AG08395 (cell line): Measurements from ENCODE around the gene DAG1.

Source experiments
- DNase-seq: peaks from one replicate; pipeline ENCODE4 v3.0.0; 2012; ENCODE audit warnings: mixed read lengths, low spot score

Gene DAG1

DNA sequence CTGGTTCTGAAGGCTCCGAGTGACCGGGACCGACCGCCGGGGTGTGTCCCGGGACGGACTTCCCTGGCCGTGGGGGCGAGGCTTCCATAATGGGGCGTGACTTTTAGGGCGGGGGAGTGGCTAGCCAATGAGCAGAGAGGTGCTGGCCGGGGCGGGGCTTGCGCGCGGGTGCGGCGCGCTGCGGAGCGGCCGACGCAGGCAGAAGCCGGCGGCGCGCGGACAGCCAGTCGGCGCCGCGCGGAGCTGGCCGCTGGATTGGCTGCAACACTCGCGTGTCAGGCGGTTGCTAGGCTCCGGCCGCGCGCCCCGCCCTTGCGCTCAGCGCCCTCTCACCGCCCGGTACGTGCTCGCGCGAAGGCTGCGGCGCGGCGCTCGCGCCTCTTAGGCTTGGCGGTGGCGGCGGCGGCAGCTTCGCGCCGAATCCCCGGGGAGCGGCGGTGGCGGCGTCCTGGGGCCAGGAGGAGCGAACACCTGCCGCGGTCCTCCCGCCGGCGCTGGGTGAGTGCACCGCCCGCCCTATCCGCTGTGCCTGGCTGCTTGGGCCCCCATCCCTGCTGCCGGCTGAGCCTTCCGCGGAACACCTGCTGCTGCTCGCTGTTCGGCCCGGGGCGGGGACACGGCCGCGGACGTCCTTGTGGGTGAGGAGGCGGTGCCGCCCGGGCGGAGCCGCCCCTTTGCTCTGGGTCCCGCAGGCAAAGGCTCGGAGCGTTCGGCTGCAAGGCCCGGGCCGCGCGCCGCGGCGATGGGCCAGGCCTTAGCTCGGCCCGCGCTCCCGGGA, at the start of gene DAG1:
Gene DAG1 (plus strand): TSS at position 332 of the 778 bp plus-strand sequence. CDS start 40,268 bp downstream, outside the sequence.
- peak; percentile 97 for DNase-seq

DNA sequence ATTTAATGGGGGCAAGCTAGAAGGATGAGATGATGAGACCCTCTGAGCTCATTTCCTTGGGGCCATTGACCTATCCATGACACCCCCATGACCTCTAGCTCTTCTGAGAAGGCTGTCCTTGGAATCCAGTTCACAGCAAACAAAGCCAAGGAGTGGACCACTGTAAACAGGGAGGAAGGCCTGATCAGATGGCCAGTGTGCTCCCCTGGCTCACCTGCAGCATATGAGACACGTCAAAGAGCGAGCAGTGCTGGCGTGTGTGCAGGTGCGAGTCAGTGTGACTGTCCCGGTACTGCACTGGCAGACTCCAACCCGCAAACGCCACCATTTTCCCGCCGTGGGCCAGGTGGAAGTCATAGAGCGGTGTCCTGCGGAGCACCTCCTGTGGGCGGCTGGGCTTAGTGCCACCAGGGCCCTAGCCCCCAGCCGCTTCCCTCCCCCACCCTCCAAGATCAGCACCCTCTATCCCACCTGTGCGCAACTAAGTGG, 48.1 kb upstream of the DAG1 start:
- no peak for DNase-seq

DNA sequence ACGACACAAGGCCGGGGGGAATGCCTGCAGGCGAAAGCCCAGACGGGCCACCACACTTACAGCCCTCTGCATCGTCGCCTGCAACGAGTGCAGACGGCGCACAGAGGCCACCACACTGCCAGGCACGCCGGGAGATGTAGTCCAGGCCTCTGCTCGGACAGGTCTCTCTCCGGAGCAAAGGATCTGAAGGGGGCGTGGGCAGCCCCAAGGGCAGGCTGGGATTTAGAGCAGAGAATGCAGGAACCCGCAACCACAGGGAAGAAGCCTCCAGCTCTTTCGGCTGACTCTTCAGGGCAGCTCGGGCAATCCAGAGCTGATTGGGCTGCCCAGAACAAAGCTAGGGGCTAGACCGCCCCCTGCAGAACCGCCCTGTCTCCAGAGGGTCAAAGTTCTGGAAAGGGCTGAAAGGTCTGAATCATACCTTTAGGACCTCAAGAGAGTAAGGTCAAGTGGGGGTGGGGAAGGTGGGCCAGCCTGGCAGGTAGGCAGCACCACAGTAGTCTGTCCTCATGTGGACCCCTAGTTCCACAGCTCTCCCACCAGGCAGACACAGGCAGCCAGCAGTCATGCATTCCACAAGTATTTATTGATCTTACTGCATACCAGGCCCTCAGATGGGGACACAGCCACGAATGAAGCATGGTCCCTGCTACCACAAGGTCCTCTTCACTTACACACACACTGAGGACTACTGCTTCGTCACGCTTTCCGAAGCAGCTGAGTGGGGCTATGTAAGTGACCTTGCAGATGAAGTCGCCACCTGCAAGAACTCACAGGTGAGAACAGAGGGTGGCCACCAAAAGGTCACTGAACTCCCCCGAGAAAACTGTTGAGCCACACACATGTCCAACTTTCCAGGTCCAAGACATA, 47.5 kb upstream of the DAG1 start, which contains the start of gene AMT:
Gene AMT (minus strand): TSS at position 95 of the 870 bp plus-strand sequence. CDS start 23 bp downstream, at position 72.
- no peak for DNase-seq

DNA sequence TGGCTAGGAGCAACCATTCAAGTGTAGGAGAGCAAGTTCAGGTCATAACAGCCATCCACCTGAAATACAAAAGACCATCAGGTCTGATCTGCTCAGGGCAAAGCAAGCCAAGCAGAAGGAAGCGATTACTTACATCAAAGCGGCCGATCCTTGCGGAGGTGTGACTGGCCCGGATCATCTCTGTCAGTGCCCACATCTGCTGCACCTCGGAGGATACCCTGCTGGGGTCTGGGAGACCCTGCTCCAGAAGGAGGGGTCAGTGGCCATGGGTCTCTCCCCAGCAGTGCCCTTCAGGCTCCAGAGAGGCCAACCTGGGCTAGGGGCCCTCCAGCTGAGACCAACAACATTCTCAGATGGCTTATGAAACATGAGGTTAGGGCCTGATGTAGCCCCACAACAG, 45.3 kb upstream of the DAG1 start:
- no peak for DNase-seq

DNA sequence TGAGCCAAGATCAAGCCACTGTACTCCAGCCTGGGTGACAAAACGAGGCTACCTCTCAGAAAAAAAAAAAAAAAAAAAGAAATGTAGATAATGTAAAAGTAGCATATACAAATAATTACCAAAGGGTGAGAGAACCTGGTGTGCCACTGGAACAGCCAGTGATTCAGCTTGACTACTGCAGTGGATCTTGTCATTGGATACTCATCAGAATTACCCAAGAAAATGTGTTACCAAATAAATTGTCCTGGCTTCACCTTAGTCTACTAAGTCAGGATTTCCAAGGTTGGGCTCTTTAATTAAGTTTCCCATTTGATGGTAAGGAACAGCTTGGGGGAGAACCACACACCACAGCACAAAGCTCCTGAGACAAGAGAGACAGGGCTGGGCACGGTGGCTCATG, 42.5 kb upstream of the DAG1 start:
- DNase-seq = no peak

DNA sequence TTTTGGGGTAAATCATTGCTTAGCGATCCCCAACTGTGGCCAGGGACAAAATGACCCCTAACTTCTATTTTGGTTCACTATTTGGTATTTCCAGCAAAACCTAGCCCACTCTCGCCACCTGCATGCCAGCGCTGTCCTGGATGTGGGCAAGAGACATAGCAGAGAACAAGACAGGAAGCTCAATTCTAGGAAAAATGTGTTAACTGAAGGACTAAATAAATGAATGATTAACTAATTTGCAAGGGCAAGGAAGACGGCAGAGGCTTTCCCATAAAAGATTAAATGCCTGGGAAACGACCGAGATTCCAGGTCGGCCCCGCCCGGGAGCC, 41.4 kb upstream of the DAG1 start:
- no peak for DNase-seq

DNA sequence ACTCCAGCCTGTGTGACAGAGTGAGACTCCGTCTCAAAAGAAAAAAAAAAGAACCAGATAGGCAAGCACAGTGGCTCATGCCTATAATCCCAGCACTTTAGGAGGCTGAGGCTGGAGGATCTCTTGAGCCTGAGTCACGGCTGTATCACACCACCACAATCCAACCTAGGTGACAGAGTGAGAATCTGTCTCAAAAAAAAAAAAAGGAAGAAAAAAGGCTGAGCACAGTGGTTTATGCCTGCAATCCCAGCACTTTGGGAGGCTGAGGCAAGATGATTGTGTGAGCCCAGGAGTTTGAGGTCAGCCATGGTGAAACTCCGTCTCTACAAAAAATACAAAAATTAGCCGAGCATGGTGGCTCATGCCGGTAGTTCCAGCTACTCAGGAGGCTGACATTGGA, 35.3 kb upstream of the DAG1 start:
- DNase-seq = no peak

DNA sequence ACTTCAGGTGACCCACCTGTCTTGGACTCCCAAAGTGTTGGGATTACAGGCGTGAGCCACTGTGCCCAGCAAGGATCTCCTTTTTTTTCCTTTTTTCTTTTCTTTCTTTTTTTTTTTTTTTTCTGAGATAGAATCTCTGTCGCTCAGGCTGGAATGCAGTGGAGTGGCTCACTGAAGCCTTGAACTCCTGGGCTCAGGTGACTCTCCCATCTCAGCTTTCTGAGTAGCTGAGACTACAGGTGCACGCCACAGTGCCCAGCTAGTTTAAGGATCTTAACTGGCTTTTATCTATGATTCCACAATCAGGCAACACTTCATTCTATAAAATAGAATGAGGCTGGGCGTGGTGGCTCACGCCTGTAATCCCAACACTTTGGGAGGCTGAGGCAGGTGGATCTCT, 24.7 kb upstream of the DAG1 start:
- DNase-seq = no peak

DNA sequence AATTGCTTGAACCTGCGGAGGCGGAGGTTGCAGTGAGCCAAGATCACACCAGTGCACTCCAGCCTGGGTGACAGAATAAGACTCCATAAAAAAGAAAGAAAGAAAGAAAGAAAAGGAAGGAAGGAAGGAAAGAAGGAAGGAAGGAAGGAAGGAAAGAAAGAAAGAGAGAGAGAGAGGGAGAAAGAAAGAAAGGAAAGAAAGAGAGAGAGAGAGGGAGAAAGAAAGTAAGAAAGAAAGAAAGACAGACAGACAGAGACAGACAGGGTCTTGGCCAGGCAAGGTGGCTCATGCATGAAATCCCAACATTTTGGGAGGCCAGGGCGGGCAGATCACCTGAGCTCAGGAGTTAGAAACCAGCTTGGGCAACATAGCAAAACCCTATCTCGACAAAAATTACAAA, 16.4 kb upstream of the DAG1 start:
- DNase-seq = no peak

DNA sequence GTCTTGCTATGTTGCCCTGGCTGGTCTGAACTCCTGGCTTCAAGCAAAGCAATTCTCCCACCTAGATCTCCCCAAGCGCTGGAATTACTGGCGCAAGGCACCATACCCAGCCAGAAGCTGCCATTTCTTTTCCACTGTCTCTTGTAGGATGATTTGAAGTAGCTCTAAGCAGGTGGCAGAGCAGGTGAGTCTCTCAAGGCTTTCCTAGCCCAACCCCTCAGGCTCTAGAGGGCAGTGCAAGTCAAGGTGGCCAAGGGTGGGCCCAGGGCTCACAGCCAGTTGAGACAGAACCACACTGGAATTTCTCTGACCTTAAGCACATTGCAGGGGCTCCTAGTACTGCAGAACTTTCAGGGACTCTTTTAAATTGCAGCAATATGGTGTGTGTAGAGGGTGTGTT, 15.6 kb upstream of the DAG1 start:
- no peak for DNase-seq

DNA sequence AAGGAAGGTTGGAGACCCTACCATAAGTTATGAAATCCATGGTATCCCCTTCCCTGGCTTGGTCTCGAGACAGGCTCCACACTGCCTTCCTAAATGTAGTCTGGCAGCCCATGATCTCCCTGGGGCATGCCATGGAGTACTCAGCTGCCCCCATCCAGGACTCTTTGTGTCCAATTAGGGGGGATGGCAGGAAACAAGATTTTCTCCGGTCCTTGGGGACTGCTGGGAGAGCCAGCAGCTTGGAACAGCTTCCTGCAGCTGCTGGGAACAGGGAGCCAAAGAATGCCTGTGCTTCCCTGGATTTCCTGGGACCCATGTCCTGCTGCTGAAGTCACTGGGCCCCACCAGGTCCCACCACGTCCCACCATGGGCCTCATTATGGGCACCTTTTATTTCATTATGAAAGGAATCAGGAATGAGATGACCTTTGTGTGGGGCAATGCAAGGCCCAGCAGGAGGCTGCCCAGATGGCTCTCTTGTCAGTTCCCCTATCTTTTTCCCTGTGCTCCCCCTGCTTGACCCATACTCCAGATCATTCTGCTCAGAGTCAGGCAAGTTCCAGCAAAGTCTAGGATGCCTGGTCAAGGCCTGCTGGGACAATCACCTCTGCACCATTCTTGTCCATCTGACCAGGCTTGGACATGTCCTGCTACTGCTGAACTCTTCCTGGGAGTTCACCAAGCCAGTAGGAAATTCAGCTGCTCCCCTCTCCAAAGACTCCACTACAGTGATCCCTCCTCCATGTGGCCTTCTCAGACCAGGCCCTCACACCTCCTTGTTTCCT, 15.0 kb upstream of the DAG1 start:
- DNase-seq = no peak

DNA sequence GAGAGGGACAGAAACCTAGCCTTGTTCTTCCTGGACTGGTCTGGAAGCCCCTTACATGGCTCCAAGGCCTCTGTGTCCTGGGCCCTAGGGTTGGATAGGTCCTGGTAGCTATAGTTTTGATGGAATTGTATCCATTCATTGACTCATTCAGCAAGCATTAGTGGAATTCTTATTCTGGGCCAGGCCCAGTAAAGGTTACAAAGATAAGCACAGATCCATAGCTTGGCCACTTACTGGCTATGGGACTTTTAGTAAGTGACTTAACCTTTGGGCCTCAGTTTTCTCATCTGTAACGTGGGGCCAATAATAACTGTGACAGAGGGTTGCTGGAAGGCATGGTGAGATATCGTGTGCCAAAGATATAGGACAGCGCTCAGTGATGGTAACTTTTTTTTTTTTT, 13.6 kb upstream of the DAG1 start:
- DNase-seq = no peak

DNA sequence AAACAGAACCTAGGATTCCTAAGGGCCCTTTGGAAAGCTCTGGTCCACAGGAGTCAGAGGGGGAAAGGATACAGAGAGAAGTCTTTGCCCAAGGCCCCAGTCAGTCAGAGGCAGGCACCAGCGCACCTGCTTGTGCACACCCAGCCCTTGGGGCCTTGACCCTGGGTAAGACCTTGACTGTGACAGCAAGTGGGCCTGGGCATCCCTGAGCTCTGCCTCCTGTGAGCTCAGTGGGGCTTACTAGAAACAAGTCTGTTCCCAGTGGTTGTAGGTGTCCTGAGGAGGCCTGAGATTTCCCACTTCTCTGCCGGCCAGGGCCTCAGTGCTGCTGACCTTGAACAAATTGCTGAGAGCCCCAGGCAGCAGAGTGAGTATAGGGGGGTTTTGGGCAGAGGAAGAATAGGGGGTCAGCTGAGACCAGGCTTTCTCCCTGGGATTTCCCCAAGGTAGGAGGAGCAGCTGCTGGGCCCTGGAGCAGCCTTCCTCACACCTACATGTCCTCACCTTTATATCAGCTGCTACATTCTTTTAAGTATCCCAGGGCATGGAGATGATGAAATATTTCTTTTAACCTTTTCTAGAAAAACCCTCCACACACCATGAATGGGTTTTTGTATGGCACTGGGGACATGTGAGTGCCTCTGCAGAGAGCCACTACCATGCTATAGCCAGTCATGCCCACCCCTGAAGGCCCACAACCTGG, 9.7 kb upstream of the DAG1 start:
- DNase-seq = no peak

DNA sequence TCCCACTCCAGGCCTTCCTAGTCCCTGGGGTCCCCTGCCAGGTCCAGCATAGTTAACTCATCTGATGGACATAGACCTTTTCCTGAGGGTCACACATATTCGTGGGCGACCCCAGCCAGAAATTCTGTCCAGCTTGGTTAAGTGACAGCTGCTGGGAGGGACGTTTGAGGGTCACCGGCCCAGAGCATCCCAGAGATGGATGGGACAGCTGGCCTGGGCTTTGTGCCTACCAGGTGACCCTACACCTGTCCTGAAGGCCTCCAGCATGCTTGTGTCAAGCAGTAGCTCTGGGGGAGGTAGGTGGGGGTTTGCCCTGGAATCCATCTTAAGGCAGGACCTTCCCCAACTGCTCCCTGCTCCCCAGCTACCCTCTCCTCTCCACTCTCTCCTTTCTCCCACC, 9.1 kb upstream of the DAG1 start:
- no peak for DNase-seq

DNA sequence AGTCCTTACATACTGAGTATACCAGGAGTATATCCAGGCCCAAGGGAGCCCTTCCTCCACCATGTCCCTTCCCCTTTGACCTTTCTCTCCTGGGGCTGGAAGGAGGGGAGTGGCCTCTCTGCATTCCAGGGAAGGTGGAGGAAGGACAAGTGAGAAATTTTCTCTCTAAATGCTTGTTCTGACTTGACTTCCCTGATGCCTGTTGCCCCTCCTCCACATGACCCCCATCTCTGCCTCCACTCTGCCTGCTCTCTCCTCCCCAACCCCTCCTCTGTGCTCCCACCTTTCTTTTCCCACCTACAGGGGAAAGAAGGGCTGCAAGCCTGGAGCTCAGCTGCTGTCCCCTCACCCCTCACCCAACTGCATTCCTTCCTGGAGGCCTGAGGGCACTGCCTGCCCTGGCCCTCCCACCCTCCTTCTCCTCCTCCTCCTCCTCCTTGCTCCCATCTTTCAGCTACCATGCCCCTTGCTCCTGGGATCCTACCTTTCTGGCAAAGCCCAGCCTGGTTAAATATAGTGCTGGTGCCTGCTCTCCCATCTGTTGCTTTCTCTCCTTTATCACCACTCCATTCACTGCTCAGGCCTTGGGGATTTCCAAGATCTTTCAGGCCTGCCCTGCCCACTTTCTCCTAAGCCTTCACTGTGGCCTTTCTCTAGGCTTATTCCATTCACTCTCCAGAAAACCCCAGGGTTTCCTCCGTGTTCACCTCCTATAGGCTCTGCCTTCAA, 8.5 kb upstream of the DAG1 start:
- DNase-seq = no peak

DNA sequence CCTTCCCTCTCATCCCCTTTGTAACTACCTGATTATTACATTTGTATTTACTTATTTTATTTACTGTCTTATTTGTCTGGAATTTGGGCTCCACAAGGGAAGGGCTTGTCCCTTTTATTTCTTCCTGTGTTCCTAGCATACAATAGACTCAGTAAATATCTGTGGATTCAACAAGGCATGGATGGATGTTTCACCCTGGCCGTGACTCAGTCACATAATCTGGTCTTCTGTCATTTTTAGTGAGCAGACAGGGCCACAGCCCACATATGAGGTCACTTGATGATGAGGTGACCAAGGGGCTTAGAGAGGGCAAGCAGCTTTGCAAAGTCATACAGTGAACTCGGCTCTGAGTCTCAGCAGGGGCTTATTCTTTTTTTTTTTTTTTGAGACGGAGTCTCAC, 7.8 kb upstream of the DAG1 start:
- DNase-seq = peak; percentile 46

DNA sequence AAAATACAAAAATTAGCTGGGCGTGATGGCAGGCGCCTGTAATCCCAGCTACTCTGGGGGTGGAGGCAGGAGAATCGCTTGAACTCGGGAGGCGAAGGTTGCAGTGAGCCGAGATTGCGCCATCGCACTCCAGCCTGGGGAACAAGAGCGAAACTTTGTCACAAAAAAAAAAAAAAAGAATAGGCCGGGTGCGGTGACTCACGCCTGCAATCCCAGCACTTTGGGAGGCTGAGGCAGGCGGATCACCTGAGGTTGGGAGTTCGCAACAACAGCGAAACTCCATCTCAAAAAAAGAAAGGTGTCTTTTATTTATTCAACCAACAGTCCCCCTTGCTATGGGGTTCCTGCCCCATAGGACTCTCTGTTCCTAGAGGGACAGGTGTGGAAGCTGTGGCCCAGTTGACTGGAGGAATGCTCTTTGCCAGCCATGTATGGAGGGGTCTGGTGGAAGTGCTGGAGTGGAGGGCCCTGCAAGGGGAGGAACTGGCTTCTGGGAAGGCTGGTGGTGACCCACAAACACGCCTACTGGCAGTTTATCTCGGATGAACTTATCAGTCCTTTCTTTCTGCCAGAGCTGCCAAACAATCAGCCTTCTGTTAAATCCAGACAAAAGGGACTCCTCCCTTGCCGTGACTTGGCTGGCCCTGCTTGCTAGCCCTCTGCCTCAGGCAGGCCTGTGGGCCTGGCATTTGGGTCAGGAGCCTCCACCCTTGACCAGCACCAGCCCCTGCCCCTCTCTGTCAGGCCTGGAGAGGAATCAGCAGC, 4.6 kb upstream of the DAG1 start:
- DNase-seq = no peak

DNA sequence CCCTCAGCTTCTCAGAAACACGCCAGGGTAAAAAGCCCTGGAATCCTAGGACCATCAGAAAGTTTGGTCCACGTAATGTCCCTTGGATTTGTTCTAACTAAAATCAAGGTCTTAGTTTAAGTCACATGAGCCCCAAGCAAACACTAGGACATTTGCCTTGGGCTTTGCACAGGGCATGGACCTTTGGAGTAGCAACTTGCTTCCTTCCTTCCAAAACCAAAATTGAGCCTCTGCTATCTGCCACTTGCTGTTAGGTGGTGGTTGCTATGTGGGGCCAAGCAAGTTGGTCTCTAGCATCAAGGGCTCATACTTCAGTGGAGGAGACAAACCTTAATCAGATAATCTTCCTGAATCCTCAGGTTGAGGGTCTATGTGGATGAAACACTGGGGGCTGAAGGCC, 4.0 kb upstream of the DAG1 start:
- DNase-seq = no peak

DNA sequence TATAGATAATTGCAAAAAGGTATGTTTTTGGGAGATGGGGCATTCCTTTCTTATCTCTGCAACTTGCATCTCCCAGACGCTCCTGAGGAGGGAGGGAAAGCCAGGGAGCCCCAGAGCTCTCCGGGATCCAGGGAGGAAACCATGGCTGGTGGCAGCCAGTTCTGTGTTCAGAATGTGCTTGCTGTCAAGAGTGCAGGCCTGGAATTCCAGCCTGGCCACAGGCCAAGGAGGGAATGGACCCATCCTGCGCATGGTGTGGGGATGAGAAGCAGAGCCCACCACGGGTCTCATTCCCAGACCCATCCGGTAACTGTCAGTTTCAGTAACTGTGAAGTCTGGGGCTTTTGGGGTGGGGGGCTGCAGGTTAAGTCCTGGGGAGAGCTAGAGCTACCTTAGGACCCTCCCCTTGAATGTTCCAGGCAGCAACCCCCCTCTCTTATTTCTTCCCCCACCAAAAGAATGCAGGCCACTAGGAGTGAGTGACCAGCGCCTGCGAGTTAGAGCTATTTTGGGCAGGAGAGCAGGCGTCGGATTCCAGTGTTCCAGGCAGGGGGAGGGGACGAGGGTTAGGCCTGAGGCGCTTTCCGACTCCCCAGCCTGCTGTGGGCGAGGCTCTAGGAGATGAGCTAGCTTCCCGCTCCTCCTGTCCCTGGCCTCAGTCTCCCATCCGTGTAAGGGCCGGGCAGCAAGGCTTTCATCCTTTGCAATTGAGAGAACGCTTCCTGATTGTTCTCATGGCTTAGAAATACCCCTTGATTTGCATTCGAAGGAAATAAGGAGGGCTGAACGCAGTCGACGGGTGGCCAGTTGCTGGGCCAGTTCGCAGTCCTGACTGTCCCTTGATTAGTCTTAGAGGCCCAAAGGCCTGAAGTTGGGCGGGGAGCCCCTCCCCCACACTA, 781 bp upstream of the DAG1 start:
- DNase-seq = peak; percentile 84
